ENCODE results near the gene PNPLA3. TPM values are rescaled to one million over a fixed set of nuclear protein-coding genes. Genes with fewer than 3 reads are reported as not detected.
"Not testable (repeated sequence)": the region's sequence is repeated elsewhere in the genome, so short reads cannot be mapped to it uniquely, and the experiment has no call there.

Gene PNPLA3
- total RNA-seq, 1 donor from 2014 or later: 1.2 TPM

- H3K36me3 Mint-ChIP-seq (ENCODE audit: unreplicated experiment): no peaks in the 10 kb centered on the region
- TF ChIP-seq, protein P1, sequence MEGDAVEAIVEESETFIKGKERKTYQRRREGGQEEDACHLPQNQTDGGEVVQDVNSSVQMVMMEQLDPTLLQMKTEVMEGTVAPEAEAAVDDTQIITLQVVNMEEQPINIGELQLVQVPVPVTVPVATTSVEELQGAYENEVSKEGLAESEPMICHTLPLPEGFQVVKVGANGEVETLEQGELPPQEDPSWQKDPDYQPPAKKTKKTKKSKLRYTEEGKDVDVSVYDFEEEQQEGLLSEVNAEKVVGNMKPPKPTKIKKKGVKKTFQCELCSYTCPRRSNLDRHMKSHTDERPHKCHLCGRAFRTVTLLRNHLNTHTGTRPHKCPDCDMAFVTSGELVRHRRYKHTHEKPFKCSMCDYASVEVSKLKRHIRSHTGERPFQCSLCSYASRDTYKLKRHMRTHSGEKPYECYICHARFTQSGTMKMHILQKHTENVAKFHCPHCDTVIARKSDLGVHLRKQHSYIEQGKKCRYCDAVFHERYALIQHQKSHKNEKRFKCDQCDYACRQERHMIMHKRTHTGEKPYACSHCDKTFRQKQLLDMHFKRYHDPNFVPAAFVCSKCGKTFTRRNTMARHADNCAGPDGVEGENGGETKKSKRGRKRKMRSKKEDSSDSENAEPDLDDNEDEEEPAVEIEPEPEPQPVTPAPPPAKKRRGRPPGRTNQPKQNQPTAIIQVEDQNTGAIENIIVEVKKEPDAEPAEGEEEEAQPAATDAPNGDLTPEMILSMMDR (IDR thresholded peaks at IDR 0.05): no peak
- no peak overlapping the region for H3K4me3 Mint-ChIP-seq (ENCODE audit: unreplicated experiment)
- no peaks in the 10 kb centered on the region for H3K9me3 Mint-ChIP-seq (ENCODE audit: unreplicated experiment)
- no peak for DNase-seq (ENCODE audit: extremely low spot score, unreplicated experiment)
- peaks cover 23% of the 10 kb centered on the region for H3K27me3 Mint-ChIP-seq (ENCODE audit: unreplicated experiment)
- H3K27ac Mint-ChIP-seq (ENCODE audit: unreplicated experiment): no peak overlapping the region
- H3K4me1 Mint-ChIP-seq (ENCODE audit: unreplicated experiment): no peaks in the 10 kb centered on the region
Measured at GRCh38 chr22:43895986-43896645, 27.5 kb upstream of the PNPLA3 start.

DNA sequence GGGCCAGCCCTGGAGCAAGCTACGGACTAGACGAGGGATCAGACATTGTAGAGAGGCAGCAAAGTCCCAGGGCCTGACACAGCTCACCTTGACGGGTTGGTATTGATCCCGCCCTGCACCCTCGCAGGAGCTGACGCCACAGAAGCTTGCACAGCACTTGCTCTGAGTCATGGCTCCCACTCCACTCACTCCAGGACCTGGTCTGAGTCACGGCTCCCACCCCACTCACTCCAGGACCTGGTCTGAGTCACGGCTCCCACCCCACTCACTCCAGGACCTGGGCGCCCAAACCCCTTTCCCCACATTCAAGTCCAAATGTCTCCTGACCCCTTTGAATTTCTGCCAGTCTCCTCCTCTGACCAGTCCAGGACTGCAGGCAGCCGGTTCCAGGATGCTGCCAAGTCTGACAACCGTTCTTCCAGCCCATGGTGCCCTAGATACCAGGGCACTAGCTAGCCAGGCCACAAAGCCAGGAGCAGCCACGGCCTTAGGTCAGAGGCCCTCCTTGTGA lies 25.8 kb upstream of the PNPLA3 start:
- Mint-ChIP-seq H3K4me1 (ENCODE audit: unreplicated experiment) (peaks cover 14% of the 10 kb centered on the region), H3K27me3 (ENCODE audit: unreplicated experiment) (peaks cover 13% of the 10 kb centered on the region), H3K36me3 (ENCODE audit: unreplicated experiment) (no peaks in the 10 kb centered on the region), H3K4me3 (ENCODE audit: unreplicated experiment) (no peak overlapping the region), H3K9me3 (ENCODE audit: unreplicated experiment) (no peaks in the 10 kb centered on the region), H3K27ac (ENCODE audit: unreplicated experiment) (no peak overlapping the region)
- TF ChIP-seq, protein P1 (IDR thresholded peaks at IDR 0.05): no peak
- no peak for DNase-seq (ENCODE audit: extremely low spot score, unreplicated experiment)

DNA sequence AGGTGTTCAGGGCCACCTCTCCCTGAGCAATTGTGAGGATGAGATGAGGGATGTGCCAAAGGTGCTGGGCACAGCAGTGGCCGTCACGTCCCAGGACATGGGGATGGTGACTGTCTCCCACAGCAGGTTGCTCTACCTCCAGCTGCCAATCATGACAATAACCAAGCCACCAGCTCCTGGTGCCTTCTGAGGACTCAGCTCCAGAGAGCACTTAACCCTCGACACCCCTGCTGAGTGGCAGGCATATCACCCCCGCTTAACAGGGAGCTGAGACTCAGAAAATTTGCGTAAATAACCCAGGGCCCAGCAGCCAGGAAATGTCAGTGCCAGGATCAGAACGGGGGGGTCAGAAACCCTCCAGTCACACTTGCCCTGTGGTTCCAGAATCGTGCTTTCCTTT lies 23.4 kb upstream of the PNPLA3 start:
- Mint-ChIP-seq H3K36me3 (ENCODE audit: unreplicated experiment) (no peaks in the 10 kb centered on the region), H3K4me1 (ENCODE audit: unreplicated experiment) (peaks cover 16% of the 10 kb centered on the region), H3K9me3 (ENCODE audit: unreplicated experiment) (no peaks in the 10 kb centered on the region), H3K27ac (ENCODE audit: unreplicated experiment) (no peak overlapping the region), H3K4me3 (ENCODE audit: unreplicated experiment) (no peak overlapping the region), H3K27me3 (ENCODE audit: unreplicated experiment) (no peaks in the 10 kb centered on the region)
- no peak for DNase-seq (ENCODE audit: extremely low spot score, unreplicated experiment)
- TF ChIP-seq, protein P1 (IDR thresholded peaks at IDR 0.05): no peak

DNA sequence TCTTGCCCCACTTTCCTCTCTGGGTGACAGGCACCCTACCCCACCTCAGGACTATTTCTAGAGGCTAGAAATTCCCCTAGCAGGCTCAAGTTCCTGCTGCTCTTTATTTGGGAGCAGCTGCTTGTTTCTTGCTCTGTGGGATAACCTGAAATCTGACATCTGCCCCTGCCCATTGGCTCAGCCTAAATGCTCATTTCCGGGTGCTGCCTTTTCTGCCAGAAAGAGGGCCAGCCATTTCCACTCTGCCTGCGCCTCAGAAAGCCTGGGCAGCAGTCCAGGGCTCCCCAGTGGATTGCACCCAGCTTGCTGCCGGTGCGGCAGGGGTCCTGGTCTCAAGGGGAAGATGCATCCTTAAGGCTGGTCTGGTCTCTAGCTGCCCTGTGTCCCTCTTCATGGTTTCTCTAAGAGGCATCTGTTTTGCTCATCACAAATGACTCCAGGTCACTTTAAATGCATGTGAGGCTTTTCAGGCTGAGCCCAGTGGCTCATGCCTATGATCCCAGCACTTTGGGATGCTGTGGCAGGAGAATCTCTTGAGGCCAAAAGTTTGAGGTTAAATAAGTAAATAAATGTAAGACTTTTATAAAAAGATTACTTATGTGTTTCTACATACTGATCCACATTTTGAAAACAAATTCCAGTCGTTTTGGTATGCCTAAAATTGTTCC lies 21.5 kb upstream of the PNPLA3 start:
- Mint-ChIP-seq H3K9me3 (ENCODE audit: unreplicated experiment) (no peaks in the 10 kb centered on the region), H3K4me3 (ENCODE audit: unreplicated experiment) (no peak overlapping the region), H3K36me3 (ENCODE audit: unreplicated experiment) (no peaks in the 10 kb centered on the region), H3K4me1 (ENCODE audit: unreplicated experiment) (peaks cover 16% of the 10 kb centered on the region), H3K27ac (ENCODE audit: unreplicated experiment) (peak overlapping the region; percentile 54), H3K27me3 (ENCODE audit: unreplicated experiment) (no peaks in the 10 kb centered on the region)
- TF ChIP-seq, protein P1 (IDR thresholded peaks at IDR 0.05): no peak
- DNase-seq (ENCODE audit: extremely low spot score, unreplicated experiment): no peak

- peaks cover 16% of the 10 kb centered on the region for H3K4me1 Mint-ChIP-seq (ENCODE audit: unreplicated experiment)
- not testable (repeated sequence) for H3K27ac Mint-ChIP-seq (ENCODE audit: unreplicated experiment); H3K36me3 Mint-ChIP-seq (ENCODE audit: unreplicated experiment); H3K4me3 Mint-ChIP-seq (ENCODE audit: unreplicated experiment); H3K9me3 Mint-ChIP-seq (ENCODE audit: unreplicated experiment); H3K27me3 Mint-ChIP-seq (ENCODE audit: unreplicated experiment); DNase-seq (ENCODE audit: extremely low spot score, unreplicated experiment)
Measured at GRCh38 chr22:43903033-43903432, 20.6 kb upstream of the PNPLA3 start.

Data from osteocyte (in vitro differentiated cells).